H1 (cell line): ENCODE measurements around the gene PTCH1. TPM values are rescaled to one million over a fixed set of nuclear protein-coding genes. Genes with fewer than 3 reads are reported as not detected.

Experiments used
- BCL11A ChIP-seq, 2 experiments: IDR thresholded peaks; one replicate each; pipeline ENCODE4 v1.6.1; 2011; ENCODE audit warnings: low read depth in 2 of 2, low read length in 2 of 2, mild to moderate bottlenecking in 2 of 2
- HDAC2 ChIP-seq, 2 experiments: fragments of 300-600 bp in 1 of 2; sonication (generic) in 1 of 2; IDR thresholded peaks; 2 replicates each; pipeline ENCODE4 v1.6.1; 2011 to 2012; ENCODE audit warnings: low read depth in 2 of 2, low read length in 2 of 2, mild to moderate bottlenecking in 2 of 2, moderate library complexity in 2 of 2, borderline replicate concordance in 1 of 2, inconsistent platforms in 1 of 2
- KDM4A ChIP-seq: IDR thresholded peaks from one replicate; pipeline ENCODE4 v1.7.1; 2012; ENCODE audit warnings: low read depth, mild to moderate bottlenecking, moderate library complexity, low read length, inconsistent platforms; ENCODE audit not compliant: severe bottlenecking
- MAFK ChIP-seq: IDR thresholded peaks from 2 replicates; pipeline ENCODE4 v1.6.1; 2012; ENCODE audit warnings: low read depth, mild to moderate bottlenecking, improper control_type of control experiment, low read length
- NANOG ChIP-seq: IDR thresholded peaks from 2 replicates; pipeline ENCODE4 v1.6.1; 2011; ENCODE audit warnings: low read length, low read depth, mild to moderate bottlenecking, inconsistent platforms; ENCODE audit not compliant: insufficient read depth, poor library complexity, severe bottlenecking
- PHF8 ChIP-seq: fragments of 200-600 bp; sonication (generic); conservative IDR thresholded peaks from 2 replicates; pipeline ENCODE4 v1.7.1; 2012; ENCODE audit warnings: low read depth, mild to moderate bottlenecking, inconsistent platforms, low read length, moderate library complexity
- SP4 ChIP-seq: IDR thresholded peaks from 2 replicates; pipeline ENCODE4 v1.6.1; 2012; ENCODE audit warnings: low read length, inconsistent platforms
- TEAD4 ChIP-seq: IDR thresholded peaks from 2 replicates; pipeline ENCODE4 v1.6.1; 2012; ENCODE audit warnings: low read depth, low read length, inconsistent platforms, mixed read lengths
- polyA plus RNA-seq, 7 experiments: library from polyadenylated mRNA; depleted of rRNA in 3 of 7; stranded (reverse) in 5 of 7; unstranded in 2 of 7; fragments of >200 nt in 5 of 7; fragments of 200-250 nt in 2 of 7; gene quantifications; 1 replicate in 5 of 7; 2 replicates in 1 of 7; 4 replicates in 1 of 7; pipeline versions ENCODE4 v1.2.1 to v1.2.3, GENCODE V29; 2011 to 2013; ENCODE audit warnings: missing spikeins in 2 of 7, mixed read lengths in 2 of 7
- total RNA-seq: library from RNA; stranded (reverse); fragmentation: NEBNext Ultra II Directional; extraction: Animal tissue kit (Norgen Biotek cat#: 25700); gene quantifications from 2 replicates; pipeline ENCODE4 v1.2.1, GENCODE V29; 2021
- TF ChIP-seq, protein P1 (sequence below): fragments of 300-600 bp; sonication (generic); IDR thresholded peaks from 2 replicates; pipeline ENCODE4 v1.7.1; 2012; ENCODE audit warnings: low read length, moderate library complexity, mild to moderate bottlenecking, inconsistent platforms; ENCODE audit not compliant: insufficient replicate concordance

The PTCH1 gene
- total and polyA plus RNA-seq, 2 of the 8 experiments (the other 6 are each of a cell fraction or from before 2014, with no cell fraction given), result 6.4 to 34.1 TPM

DNA sequence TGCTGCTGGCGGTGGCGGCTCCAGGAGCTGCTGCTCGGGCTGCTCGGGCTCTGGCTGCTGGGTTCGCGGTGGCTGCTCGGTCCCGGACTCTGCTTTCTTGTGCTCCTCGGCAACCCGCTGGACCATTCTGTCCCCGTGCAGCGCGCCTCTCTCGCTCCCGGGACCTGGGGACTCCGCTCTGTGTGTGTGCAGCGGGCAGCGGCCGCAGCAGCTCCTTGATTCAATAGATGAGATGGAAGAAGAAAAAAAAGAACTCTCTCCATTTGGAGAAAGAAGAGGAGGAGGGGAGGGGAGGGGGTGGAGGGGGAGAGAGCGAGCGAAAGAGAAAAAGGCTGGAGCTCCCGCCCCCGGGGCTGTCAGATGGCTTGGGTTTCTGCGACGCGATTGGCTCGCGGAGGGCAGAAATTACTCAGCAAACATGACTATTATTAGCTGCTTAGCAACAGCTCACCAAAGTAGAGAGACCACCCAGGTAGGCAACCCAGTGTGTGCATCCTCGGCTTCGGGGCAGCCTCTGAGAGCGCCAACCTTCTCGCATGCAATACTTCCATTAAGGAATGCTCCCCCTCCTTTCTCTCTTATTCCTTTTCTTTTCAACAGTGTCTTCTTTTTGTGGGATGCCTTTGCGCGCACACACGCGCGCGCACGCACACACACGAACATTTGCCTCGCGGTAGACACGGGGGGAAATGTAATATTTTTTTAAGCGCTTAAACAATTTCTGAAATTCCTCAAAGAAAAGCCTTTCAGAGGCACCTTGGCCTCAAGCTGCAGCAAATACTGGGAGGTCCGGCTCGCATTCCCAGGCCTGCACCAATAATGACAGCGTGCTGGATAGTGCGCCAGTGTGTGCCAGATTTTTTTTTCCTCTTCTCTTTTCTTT lies 7.6 kb downstream of the PTCH1 start (continued):
- TF ChIP-seq BCL11A (IDR thresholded peaks at IDR 0.05; ENCODE audit: low read depth in 2 of 2, low read length in 2 of 2), result no peak
- TF ChIP-seq HDAC2 (IDR thresholded peaks at IDR 0.05; ENCODE audit: borderline replicate concordance in 1 of 2, low read depth in 2 of 2, low read length in 2 of 2), result peak in 1 of 2 experiments; percentile 67; a peak in 1 of 4 replicates
- TF ChIP-seq, protein P1, sequence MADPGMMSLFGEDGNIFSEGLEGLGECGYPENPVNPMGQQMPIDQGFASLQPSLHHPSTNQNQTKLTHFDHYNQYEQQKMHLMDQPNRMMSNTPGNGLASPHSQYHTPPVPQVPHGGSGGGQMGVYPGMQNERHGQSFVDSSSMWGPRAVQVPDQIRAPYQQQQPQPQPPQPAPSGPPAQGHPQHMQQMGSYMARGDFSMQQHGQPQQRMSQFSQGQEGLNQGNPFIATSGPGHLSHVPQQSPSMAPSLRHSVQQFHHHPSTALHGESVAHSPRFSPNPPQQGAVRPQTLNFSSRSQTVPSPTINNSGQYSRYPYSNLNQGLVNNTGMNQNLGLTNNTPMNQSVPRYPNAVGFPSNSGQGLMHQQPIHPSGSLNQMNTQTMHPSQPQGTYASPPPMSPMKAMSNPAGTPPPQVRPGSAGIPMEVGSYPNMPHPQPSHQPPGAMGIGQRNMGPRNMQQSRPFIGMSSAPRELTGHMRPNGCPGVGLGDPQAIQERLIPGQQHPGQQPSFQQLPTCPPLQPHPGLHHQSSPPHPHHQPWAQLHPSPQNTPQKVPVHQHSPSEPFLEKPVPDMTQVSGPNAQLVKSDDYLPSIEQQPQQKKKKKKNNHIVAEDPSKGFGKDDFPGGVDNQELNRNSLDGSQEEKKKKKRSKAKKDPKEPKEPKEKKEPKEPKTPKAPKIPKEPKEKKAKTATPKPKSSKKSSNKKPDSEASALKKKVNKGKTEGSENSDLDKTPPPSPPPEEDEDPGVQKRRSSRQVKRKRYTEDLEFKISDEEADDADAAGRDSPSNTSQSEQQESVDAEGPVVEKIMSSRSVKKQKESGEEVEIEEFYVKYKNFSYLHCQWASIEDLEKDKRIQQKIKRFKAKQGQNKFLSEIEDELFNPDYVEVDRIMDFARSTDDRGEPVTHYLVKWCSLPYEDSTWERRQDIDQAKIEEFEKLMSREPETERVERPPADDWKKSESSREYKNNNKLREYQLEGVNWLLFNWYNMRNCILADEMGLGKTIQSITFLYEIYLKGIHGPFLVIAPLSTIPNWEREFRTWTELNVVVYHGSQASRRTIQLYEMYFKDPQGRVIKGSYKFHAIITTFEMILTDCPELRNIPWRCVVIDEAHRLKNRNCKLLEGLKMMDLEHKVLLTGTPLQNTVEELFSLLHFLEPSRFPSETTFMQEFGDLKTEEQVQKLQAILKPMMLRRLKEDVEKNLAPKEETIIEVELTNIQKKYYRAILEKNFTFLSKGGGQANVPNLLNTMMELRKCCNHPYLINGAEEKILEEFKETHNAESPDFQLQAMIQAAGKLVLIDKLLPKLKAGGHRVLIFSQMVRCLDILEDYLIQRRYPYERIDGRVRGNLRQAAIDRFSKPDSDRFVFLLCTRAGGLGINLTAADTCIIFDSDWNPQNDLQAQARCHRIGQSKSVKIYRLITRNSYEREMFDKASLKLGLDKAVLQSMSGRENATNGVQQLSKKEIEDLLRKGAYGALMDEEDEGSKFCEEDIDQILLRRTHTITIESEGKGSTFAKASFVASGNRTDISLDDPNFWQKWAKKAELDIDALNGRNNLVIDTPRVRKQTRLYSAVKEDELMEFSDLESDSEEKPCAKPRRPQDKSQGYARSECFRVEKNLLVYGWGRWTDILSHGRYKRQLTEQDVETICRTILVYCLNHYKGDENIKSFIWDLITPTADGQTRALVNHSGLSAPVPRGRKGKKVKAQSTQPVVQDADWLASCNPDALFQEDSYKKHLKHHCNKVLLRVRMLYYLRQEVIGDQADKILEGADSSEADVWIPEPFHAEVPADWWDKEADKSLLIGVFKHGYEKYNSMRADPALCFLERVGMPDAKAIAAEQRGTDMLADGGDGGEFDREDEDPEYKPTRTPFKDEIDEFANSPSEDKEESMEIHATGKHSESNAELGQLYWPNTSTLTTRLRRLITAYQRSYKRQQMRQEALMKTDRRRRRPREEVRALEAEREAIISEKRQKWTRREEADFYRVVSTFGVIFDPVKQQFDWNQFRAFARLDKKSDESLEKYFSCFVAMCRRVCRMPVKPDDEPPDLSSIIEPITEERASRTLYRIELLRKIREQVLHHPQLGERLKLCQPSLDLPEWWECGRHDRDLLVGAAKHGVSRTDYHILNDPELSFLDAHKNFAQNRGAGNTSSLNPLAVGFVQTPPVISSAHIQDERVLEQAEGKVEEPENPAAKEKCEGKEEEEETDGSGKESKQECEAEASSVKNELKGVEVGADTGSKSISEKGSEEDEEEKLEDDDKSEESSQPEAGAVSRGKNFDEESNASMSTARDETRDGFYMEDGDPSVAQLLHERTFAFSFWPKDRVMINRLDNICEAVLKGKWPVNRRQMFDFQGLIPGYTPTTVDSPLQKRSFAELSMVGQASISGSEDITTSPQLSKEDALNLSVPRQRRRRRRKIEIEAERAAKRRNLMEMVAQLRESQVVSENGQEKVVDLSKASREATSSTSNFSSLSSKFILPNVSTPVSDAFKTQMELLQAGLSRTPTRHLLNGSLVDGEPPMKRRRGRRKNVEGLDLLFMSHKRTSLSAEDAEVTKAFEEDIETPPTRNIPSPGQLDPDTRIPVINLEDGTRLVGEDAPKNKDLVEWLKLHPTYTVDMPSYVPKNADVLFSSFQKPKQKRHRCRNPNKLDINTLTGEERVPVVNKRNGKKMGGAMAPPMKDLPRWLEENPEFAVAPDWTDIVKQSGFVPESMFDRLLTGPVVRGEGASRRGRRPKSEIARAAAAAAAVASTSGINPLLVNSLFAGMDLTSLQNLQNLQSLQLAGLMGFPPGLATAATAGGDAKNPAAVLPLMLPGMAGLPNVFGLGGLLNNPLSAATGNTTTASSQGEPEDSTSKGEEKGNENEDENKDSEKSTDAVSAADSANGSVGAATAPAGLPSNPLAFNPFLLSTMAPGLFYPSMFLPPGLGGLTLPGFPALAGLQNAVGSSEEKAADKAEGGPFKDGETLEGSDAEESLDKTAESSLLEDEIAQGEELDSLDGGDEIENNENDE, result peak; percentile 58
- peak; percentile 35; the same call in 1 of the 2 replicates for TF ChIP-seq MAFK
- TF ChIP-seq TEAD4, result 0 out of 2 replicates have a peak, but pooled peaks have one; percentile 25
- TF ChIP-seq KDM4A, result peak; percentile 5
- TF ChIP-seq NANOG, result no peak
- no peak for TF ChIP-seq SP4
- TF ChIP-seq PHF8, result no peak
